ENCODE data around the gene MARK1. TPM values are rescaled to one million over a fixed set of nuclear protein-coding genes. Genes with fewer than 3 reads are reported as not detected.
A peak's percentile ranks its signal among the peaks of the same experiment; 100 is the strongest.

MARK1 gene
- total and polyA plus RNA-seq, 2 of the 4 experiments (the other 2 are of a cell fraction), result not detected

DNA sequence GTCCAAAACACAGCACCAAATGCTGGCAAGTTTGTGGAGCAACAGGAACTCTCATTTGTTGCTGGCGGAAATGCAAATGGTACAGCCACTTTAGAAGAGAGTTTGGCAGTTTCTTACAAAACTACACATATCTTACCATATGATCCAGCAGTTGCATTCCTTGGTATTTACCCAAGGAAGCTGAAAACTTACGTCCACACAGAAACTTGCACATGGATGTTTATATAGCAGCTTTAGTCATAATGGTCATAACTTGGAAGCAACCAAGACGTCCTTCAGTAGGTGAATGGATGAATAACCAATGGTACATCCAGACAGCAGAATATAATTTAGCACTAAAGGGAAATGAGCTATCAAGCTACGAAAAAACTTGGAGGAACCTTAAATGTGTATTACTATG, 66.4 kb downstream of the MARK1 start:
- in situ Hi-C loops (cut with MboI; ENCODE audit: low sequenced_read_pairs) (no loop called here), intact Hi-C loops (cut with micrococcal nuclease) (no loop called here), dilution Hi-C loops (cut with HindIII; ENCODE audit: low sequenced_read_pairs, unreplicated experiment) (no loop called here)
- Histone ChIP-seq H3K14ac (replicated peaks; ENCODE audit: low read depth, low read length) (no peak overlapping the region), H2AK5ac (ENCODE audit: low read depth, low read length) (no peak overlapping the region), H2AFZ (replicated peaks; ENCODE audit: low read length, poor library complexity) (no peak overlapping the region), H4K91ac (ENCODE audit: insufficient read depth, low read depth, low read length) (no peak overlapping the region), H3K9me1 (ENCODE audit: insufficient read depth, low read length) (no peaks in the 10 kb centered on the region), H2BK15ac (ENCODE audit: low read depth, low read length) (no peak overlapping the region), H3K18ac (ENCODE audit: low read depth, low read length) (no peak overlapping the region), H3K23ac (ENCODE audit: low read depth, low read length) (no peak overlapping the region), H3K56ac (ENCODE audit: extremely low read depth, insufficient read depth, low read length) (no peak overlapping the region), H2AK9ac (replicated peaks; ENCODE audit: low read depth, low read length, poor library complexity) (no peak overlapping the region), H3K36me3 (ENCODE audit: control insufficient read depth, insufficient read depth, low read length) (no peaks in the 10 kb centered on the region), H3K4me1 (ENCODE audit: control insufficient read depth, insufficient read depth, low read length) (no peaks in the 10 kb centered on the region), H3K9ac (ENCODE audit: low read depth, low read length) (no peak overlapping the region), H4K8ac (ENCODE audit: low read depth in 2 of 2, low read length in 2 of 2) (no peak overlapping the region), H3K4ac (ENCODE audit: low read depth, low read length) (no peak overlapping the region), H4K20me1 (ENCODE audit: insufficient read depth, low read length) (no peaks in the 10 kb centered on the region), H2BK20ac (ENCODE audit: low read depth, low read length) (no peak overlapping the region), H4K5ac (ENCODE audit: low read depth, low read length) (no peak overlapping the region), H3K79me1 (ENCODE audit: low read depth in 1 of 2, low read length in 2 of 2) (no peaks in the 10 kb centered on the region), H3K27ac (ENCODE audit: insufficient read depth, low read length) (no peak overlapping the region), H3K4me2 (ENCODE audit: low read depth, low read length) (no peak overlapping the region), H3K27me3 (ENCODE audit: control insufficient read depth, insufficient read depth, low read length) (no peaks in the 10 kb centered on the region), H3K9me3 (ENCODE audit: control insufficient read depth, insufficient read depth, low read length) (no peaks in the 10 kb centered on the region), H2BK5ac (ENCODE audit: low read depth, low read length, poor library complexity, severe bottlenecking) (no peak overlapping the region), H2BK120ac (ENCODE audit: low read depth, low read length) (no peak overlapping the region), H3K4me3 (ENCODE audit: insufficient read depth, low read depth, low read length) (no peak overlapping the region)
- TF ChIP-seq POLR2A (IDR thresholded peaks at IDR 0.05; ENCODE audit: low read depth, low read length) (no peak), ELK1 (IDR thresholded peaks at IDR 0.05; ENCODE audit: borderline replicate concordance, low read depth, low read length) (no peak), CHD1 (IDR thresholded peaks at IDR 0.05; ENCODE audit: low read depth, low read length) (no peak), MAZ (IDR thresholded peaks at IDR 0.05; ENCODE audit: borderline replicate concordance, low read depth, low read length) (no peak)
- BruUV-seq (replicated peaks), result no TSS peak
- ATAC-seq (ENCODE audit: low read depth) (no peak), DNase-seq (peak; percentile 33)
- WGBS, 2 experiments (ENCODE audit: extremely low coverage in 2 of 2, insufficient read length in 1 of 2), result no CpG with 5 or more reads among the region's 4 CpGs
- ChIA-PET POLR2A (ENCODE audit: unreplicated experiment) (no interaction called here), CTCF (no interaction called here)
